ENCODE data around the gene TNNT3. TPM values are rescaled to one million over a fixed set of nuclear protein-coding genes. Genes with fewer than 3 reads are reported as not detected.

The TNNT3 gene
- total RNA-seq, 2 donors from 2014 or later = 0.72 TPM; not detected in 1

DNA sequence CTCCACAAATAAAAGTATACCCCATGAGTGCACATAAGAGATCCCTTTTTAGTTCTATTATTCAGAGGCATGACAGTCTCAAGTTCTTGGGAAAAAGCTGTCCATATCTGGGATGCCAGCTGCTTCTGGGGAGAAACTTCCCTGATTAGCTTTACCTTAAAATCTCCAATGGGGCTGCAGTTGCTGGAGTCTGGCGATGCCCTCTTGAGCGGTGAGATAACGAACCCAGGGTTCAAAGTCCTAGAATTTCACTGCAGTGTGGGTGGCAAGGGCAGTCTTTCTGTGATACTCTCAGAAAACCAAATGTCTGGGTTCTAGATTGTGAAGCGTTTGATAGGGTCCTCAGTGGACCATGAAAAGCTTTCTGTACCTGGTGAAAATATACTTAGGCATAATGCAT is 20.4 kb upstream of the TNNT3 start:
- DNase-seq = no peak
- no peak overlapping the region for H3K9ac ChIP-seq (ENCODE audit: low read depth in 2 of 2, low read length in 2 of 2)
- no peaks in the 10 kb centered on the region for H3K36me3 ChIP-seq
- H3K27ac ChIP-seq = no peak overlapping the region
- intact Hi-C loops (cut with DNase I) = no loop called here
- no peak overlapping the region for H3K4me3 ChIP-seq
- TF ChIP-seq, protein P1, sequence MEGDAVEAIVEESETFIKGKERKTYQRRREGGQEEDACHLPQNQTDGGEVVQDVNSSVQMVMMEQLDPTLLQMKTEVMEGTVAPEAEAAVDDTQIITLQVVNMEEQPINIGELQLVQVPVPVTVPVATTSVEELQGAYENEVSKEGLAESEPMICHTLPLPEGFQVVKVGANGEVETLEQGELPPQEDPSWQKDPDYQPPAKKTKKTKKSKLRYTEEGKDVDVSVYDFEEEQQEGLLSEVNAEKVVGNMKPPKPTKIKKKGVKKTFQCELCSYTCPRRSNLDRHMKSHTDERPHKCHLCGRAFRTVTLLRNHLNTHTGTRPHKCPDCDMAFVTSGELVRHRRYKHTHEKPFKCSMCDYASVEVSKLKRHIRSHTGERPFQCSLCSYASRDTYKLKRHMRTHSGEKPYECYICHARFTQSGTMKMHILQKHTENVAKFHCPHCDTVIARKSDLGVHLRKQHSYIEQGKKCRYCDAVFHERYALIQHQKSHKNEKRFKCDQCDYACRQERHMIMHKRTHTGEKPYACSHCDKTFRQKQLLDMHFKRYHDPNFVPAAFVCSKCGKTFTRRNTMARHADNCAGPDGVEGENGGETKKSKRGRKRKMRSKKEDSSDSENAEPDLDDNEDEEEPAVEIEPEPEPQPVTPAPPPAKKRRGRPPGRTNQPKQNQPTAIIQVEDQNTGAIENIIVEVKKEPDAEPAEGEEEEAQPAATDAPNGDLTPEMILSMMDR (IDR thresholded peaks at IDR 0.05) = no peak
- H3K27me3 ChIP-seq = no peaks in the 10 kb centered on the region
- H3K4me1 ChIP-seq = no peaks in the 10 kb centered on the region
- no peaks in the 10 kb centered on the region for H3K9me3 ChIP-seq

DNA sequence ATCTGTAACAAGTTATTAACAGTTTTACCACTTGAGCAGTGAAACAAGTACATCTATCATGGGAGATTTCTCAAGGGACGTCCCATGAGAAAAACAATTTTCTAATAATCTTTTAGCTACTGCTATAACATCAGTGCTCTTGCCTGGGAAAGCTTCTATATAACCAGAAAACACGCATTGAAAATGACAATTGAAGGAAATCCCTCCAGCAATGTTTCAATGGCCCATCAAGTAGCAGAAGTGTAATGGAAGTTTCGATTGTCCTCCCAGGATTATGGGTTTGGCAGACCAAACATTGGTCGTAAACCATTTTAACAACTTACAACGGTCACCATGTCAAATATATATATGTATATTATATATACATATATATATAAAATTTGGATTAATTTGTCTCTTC is 19.8 kb upstream of the TNNT3 start:
- intact Hi-C loops (cut with DNase I) = no loop called here
- Histone ChIP-seq H3K36me3 (no peaks in the 10 kb centered on the region), H3K27ac (no peak overlapping the region), H3K27me3 (no peaks in the 10 kb centered on the region), H3K4me3 (no peak overlapping the region), H3K4me1 (no peaks in the 10 kb centered on the region), H3K9me3 (no peaks in the 10 kb centered on the region), H3K9ac (ENCODE audit: low read depth in 2 of 2, low read length in 2 of 2) (no peak overlapping the region)
- DNase-seq = no peak
- TF ChIP-seq, protein P1 (IDR thresholded peaks at IDR 0.05) = no peak

DNA sequence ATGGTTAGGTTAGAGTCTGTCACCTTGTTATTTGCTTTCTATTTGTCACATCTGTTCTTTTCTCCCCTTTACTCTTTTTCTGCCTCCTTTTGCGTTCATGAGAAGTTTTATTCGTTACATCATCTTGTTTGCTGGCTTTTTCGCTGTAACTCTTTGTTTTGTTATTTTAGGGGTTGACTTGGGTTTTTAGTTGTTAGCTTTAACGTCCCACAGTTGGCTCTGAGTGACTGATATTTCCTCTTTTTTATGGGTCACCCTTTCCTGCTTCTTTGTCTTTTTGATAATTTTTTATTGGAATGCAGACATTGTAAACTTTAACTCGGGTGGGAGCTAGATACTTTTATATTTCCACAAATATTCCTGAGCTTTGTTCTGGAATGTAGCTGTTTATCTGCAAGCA is 13.3 kb upstream of the TNNT3 start:
- Histone ChIP-seq H3K4me1 (no peaks in the 10 kb centered on the region), H3K4me3 (no peak overlapping the region), H3K36me3 (no peaks in the 10 kb centered on the region), H3K9me3 (no peaks in the 10 kb centered on the region), H3K27me3 (no peaks in the 10 kb centered on the region), H3K9ac (ENCODE audit: low read depth in 2 of 2, low read length in 2 of 2) (no peak overlapping the region), H3K27ac (no peak overlapping the region)
- TF ChIP-seq, protein P1 (IDR thresholded peaks at IDR 0.05) = no peak
- intact Hi-C loops (cut with DNase I) = no loop called here
- no peak for DNase-seq

DNA sequence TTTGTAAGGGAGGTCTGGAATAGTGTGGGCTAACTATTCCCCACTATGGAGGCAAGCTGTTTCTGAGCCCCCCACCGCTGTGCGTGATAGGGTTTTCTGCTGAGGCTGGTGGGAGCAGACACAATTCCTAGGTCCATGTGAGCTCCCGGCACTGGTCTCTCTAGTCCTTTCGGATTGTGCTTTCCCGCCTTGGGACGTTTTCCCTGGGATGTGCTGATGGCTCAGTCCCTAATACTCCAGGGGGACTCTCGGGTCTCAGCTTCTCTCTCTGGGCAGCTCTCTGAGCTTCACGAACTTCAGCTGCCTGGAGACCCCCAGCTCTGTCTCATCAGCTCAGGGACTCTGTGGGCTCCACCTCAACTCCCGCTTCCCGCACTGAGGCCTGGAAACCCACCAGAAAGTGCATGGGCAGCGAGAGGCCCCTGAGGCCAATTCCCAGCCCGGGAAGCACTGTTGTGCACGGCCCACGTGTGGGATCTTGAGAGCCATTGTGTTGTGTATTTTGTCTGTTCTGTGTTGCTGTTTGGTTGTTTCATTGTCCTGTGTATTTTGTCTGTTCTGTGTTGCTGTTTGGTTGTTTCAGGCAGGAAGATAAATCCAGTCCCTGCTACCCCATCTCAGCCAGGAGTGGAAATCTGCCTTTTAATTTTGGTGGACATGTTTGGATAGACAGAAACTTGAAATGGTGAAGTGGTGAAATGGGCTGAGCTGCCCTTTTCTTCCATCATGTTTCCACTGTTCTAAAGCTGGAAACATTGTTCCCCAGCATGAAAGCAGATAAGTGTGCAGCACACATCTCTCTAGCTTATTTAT is 12.7 kb upstream of the TNNT3 start:
- intact Hi-C loops (cut with DNase I) = no loop called here
- Histone ChIP-seq H3K27ac (no peak overlapping the region), H3K9me3 (no peaks in the 10 kb centered on the region), H3K27me3 (no peaks in the 10 kb centered on the region), H3K9ac (ENCODE audit: low read depth in 2 of 2, low read length in 2 of 2) (no peak overlapping the region), H3K4me1 (no peaks in the 10 kb centered on the region), H3K36me3 (no peaks in the 10 kb centered on the region), H3K4me3 (no peak overlapping the region)
- TF ChIP-seq, protein P1 (IDR thresholded peaks at IDR 0.05) = no peak
- DNase-seq = no peak

DNA sequence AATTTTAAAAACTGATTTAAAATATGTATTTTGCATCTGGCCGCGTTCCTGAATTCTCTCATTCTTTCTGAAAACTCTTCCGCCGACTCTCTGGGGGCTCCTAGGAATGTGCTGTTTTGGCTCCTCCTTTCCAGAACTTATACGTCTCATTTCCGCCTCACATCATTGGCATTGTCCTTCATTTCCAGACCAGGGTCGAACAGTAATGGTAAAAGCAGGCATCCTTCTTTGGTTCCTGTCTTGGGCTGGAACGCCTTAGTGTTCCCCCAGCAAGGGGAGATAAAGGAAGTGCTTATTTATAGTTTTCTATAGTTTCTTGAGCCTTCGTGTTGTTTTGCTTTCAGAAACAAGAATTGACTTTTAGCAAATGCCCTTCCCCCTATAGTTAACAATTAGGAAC is 10.9 kb upstream of the TNNT3 start:
- no peak for DNase-seq
- Histone ChIP-seq H3K9ac (ENCODE audit: low read depth in 2 of 2, low read length in 2 of 2) (no peak overlapping the region), H3K36me3 (no peaks in the 10 kb centered on the region), H3K9me3 (no peaks in the 10 kb centered on the region), H3K27me3 (no peaks in the 10 kb centered on the region), H3K4me1 (no peaks in the 10 kb centered on the region), H3K27ac (no peak overlapping the region), H3K4me3 (no peak overlapping the region)
- intact Hi-C loops (cut with DNase I) = no loop called here
- TF ChIP-seq, protein P1 (IDR thresholded peaks at IDR 0.05) = no peak
